Measurements from ENCODE around the gene SLC4A1AP.

The SLC4A1AP gene

GRCh38 chr2:27721884-27722485 lies 58.3 kb downstream of the SLC4A1AP start:
- DNase-seq = no peak

- DNase-seq = no peak
Measured at GRCh38 chr2:27723372-27724144, 59.9 kb downstream of the SLC4A1AP start.

GRCh38 chr2:27724191-27724590 lies 60.5 kb downstream of the SLC4A1AP start:
- DNase-seq = no peak

- no peak for DNase-seq
Measured at GRCh38 chr2:27724905-27725701, 61.4 kb downstream of the SLC4A1AP start.

GRCh38 chr2:27727257-27727656 lies 63.6 kb downstream of the SLC4A1AP start:
- no peak for DNase-seq

GRCh38 chr2:27728081-27728858 lies 64.6 kb downstream of the SLC4A1AP start:
- DNase-seq = no peak

- DNase-seq = no peak
Measured at GRCh38 chr2:27729198-27729597, 65.5 kb downstream of the SLC4A1AP start.

- DNase-seq = no peak
Measured at GRCh38 chr2:27729614-27730013, 65.9 kb downstream of the SLC4A1AP start.

GRCh38 chr2:27730261-27730662 lies 66.6 kb downstream of the SLC4A1AP start:
- DNase-seq = no peak

- DNase-seq = no peak
Measured at GRCh38 chr2:27730980-27731691, 67.4 kb downstream of the SLC4A1AP start.

GRCh38 chr2:27734305-27734704 lies 70.6 kb downstream of the SLC4A1AP start:
- DNase-seq = no peak

GRCh38 chr2:27735263-27735904 lies 71.7 kb downstream of the SLC4A1AP start:
- DNase-seq = no peak

- DNase-seq = no peak
Measured at GRCh38 chr2:27736031-27736889, 72.6 kb downstream of the SLC4A1AP start.

- DNase-seq = no peak
Measured at GRCh38 chr2:27736890-27737204, 73.2 kb downstream of the SLC4A1AP start.

- no peak for DNase-seq
Measured at GRCh38 chr2:27737676-27738348, 74.1 kb downstream of the SLC4A1AP start.

GRCh38 chr2:27738349-27739057 lies 74.8 kb downstream of the SLC4A1AP start:
- no peak for DNase-seq

- no peak for DNase-seq
Measured at GRCh38 chr2:27739058-27739373, 75.3 kb downstream of the SLC4A1AP start.

GRCh38 chr2:27741673-27742072 lies 78.0 kb downstream of the SLC4A1AP start:
- no peak for DNase-seq

- no peak for DNase-seq
Measured at GRCh38 chr2:27742571-27742970, 78.9 kb downstream of the SLC4A1AP start.
